HepG2 (cell line): ENCODE data around the gene MIF4GD. TPM values are rescaled to one million over a fixed set of nuclear protein-coding genes. Genes with fewer than 3 reads are reported as not detected.
A peak's percentile ranks its signal among the peaks of the same experiment; 100 is the strongest.

Experiments used
- GZF1 ChIP-seq: sonication (generic); formaldehyde crosslinking; IDR thresholded peaks from 2 replicates; pipeline ENCODE4 v1.5.1; 2020; ENCODE audit warnings: mild to moderate bottlenecking, missing genetic modification reagents
- LRRFIP1 ChIP-seq: sonication (generic); formaldehyde crosslinking; conservative IDR thresholded peaks from 2 replicates; pipeline ENCODE4 v1.4.0; 2020; ENCODE audit warnings: missing genetic modification reagents
- MATR3 ChIP-seq: sonication (generic); formaldehyde crosslinking; IDR thresholded peaks from 2 replicates; pipeline ENCODE4 v1.4.0; 2020; ENCODE audit warnings: missing genetic modification reagents
- MXD4 ChIP-seq: IDR thresholded peaks from 2 replicates; pipeline ENCODE4 v1.6.1; 2016; ENCODE audit warnings: mild to moderate bottlenecking, missing biosample characterization, missing genetic modification reagents
- NAIF1 ChIP-seq: sonication (generic); formaldehyde crosslinking; IDR thresholded peaks from 2 replicates; pipeline ENCODE4 v1.5.0; 2020; ENCODE audit warnings: mild to moderate bottlenecking, missing genetic modification reagents, borderline replicate concordance
- NFE2L2 ChIP-seq: fragments of 150-350 bp; IDR thresholded peaks from 2 replicates; pipeline ENCODE4 v1.6.1; 2014; ENCODE audit warnings: low read length
- PCBP1 ChIP-seq: fragments of 200-400 bp; formaldehyde crosslinking; IDR thresholded peaks from 2 replicates; pipeline ENCODE4 v1.6.1; 2017; ENCODE audit warnings: mild to moderate bottlenecking, low read depth, low read length, borderline replicate concordance
- RFX1 ChIP-seq: fragments of 450-650 bp; IDR thresholded peaks from 2 replicates; pipeline ENCODE4 v1.6.1; 2017
- SAFB2 ChIP-seq: sonication (generic); formaldehyde crosslinking; IDR thresholded peaks from 2 replicates; pipeline ENCODE4 v1.5.1; 2020; ENCODE audit warnings: missing genetic modification reagents, low read depth, mild to moderate bottlenecking, borderline replicate concordance
- SATB2 ChIP-seq: sonication (generic); formaldehyde crosslinking; IDR thresholded peaks from 2 replicates; pipeline ENCODE4 v1.5.0; 2020; ENCODE audit warnings: missing genetic modification reagents
- THYN1 ChIP-seq: sonication (generic); formaldehyde crosslinking; IDR thresholded peaks from 2 replicates; pipeline ENCODE4 v1.8.1; 2023; ENCODE audit warnings: low read depth, mild to moderate bottlenecking, moderate library complexity, missing genetic modification reagents, borderline replicate concordance
- TMF1 ChIP-seq: sonication (generic); formaldehyde crosslinking; IDR thresholded peaks from 2 replicates; pipeline ENCODE4 v1.8.1; 2022; ENCODE audit warnings: low read depth, missing genetic modification reagents
- ZKSCAN8 ChIP-seq: IDR thresholded peaks from 2 replicates; pipeline ENCODE4 v1.6.1; 2016; ENCODE audit warnings: borderline replicate concordance, missing genetic modification reagents, missing compliant biosample characterization
- ZNF101 ChIP-seq: sonication (generic); formaldehyde crosslinking; IDR thresholded peaks from 2 replicates; pipeline ENCODE4 v1.4.0; 2020; ENCODE audit warnings: mild to moderate bottlenecking, low read depth, missing genetic modification reagents, borderline replicate concordance
- ZNF264 ChIP-seq: sonication (generic); formaldehyde crosslinking; IDR thresholded peaks from 2 replicates; pipeline ENCODE4 v1.4.0; 2020; ENCODE audit warnings: missing genetic modification reagents
- ZNF292 ChIP-seq: sonication (generic); formaldehyde crosslinking; IDR thresholded peaks from 2 replicates; pipeline ENCODE4 v1.8.1; 2022; ENCODE audit warnings: mild to moderate bottlenecking, low read depth, missing genetic modification reagents, borderline replicate concordance
- ZNF441 ChIP-seq: sonication (generic); formaldehyde crosslinking; IDR thresholded peaks from 2 replicates; pipeline ENCODE4 v1.7.0; 2021; ENCODE audit warnings: missing genetic modification reagents, borderline replicate concordance
- ZNF724P ChIP-seq: sonication (generic); formaldehyde crosslinking; IDR thresholded peaks from 2 replicates; pipeline ENCODE4 v1.8.0; 2022; ENCODE audit warnings: missing genetic modification reagents, borderline replicate concordance
- ZNF749 ChIP-seq: sonication (generic); formaldehyde crosslinking; IDR thresholded peaks from 2 replicates; pipeline ENCODE4 v1.8.0; 2022; ENCODE audit warnings: mild to moderate bottlenecking, missing genetic modification reagents, moderate library complexity, borderline replicate concordance
- ZNF761 ChIP-seq: sonication (generic); formaldehyde crosslinking; conservative IDR thresholded peaks from 2 replicates; pipeline ENCODE4 v1.4.0; 2020; ENCODE audit warnings: mild to moderate bottlenecking, missing genetic modification reagents
- ZXDC ChIP-seq: sonication (generic); formaldehyde crosslinking; IDR thresholded peaks from 2 replicates; pipeline ENCODE4 v1.5.0; 2020; ENCODE audit warnings: mild to moderate bottlenecking, missing genetic modification reagents
- polyA plus RNA-seq, 8 experiments: library from polyadenylated mRNA; depleted of rRNA in 3 of 8; stranded (reverse) in 7 of 8; unstranded in 1 of 8; fragments of >200 nt; fragmentation: Illumina TruSeq in 4 of 8; extraction: Trizol in 4 of 8; gene quantifications; 2 replicates each; pipeline versions ENCODE4 v1.2.1 to v1.2.3, GENCODE V29; 2011 to 2016; ENCODE audit warnings: low read depth in 4 of 8, missing spikeins in 1 of 8, mixed read lengths in 1 of 8; ENCODE audit not compliant: insufficient read depth in 1 of 8
- total RNA-seq, 5 experiments: library from RNA; depleted of rRNA; stranded (reverse); fragments of >200 nt; fragmentation: Illumina TruSeq; extraction: Trizol; gene quantifications; 2 replicates each; pipeline ENCODE4 v1.2.3, GENCODE V29; 2016; ENCODE audit warnings: low read depth in 1 of 5
- TF ChIP-seq, protein P1 (sequence below): sonication (generic); formaldehyde crosslinking; IDR thresholded peaks from 2 replicates; pipeline ENCODE4 v1.8.1; 2023; ENCODE audit warnings: mild to moderate bottlenecking, missing genetic modification reagents

Gene MIF4GD
- total and polyA plus RNA-seq, 2 of the 13 experiments (the other 11 are each of a cell fraction or from before 2014, with no cell fraction given), result 14.0 to 28.0 TPM

- TF ChIP-seq RFX1 (no peak), ZNF264 (no peak), MXD4 (CRISPR knock-in tag) (peak; percentile 62; the same call in 1 of the 2 replicates), TMF1 (no peak), MATR3 (CRISPR knock-in tag) (no peak), GZF1 (CRISPR knock-in tag) (no peak), ZNF292 (CRISPR knock-in tag) (no peak), ZNF441 (no peak), ZKSCAN8 (CRISPR knock-in tag) (no peak), LRRFIP1 (no peak), ZNF101 (peak; percentile 57; the same call in 1 of the 2 replicates), ZXDC (no peak), NFE2L2 (no peak), ZNF749 (CRISPR knock-in tag) (no peak; the same call in 1 of the 2 replicates), ZNF761 (CRISPR knock-in tag) (peak; percentile 72; the same call in 1 of the 2 replicates), PCBP1 (0 out of 2 replicates have a peak, but pooled peaks have one; percentile 53), THYN1 (CRISPR knock-in tag) (no peak), SATB2 (CRISPR knock-in tag) (no peak), ZNF724P (CRISPR knock-in tag) (peak; percentile 63), SAFB2 (CRISPR knock-in tag) (no peak), NAIF1 (CRISPR knock-in tag) (no peak)
- TF ChIP-seq, protein P1, sequence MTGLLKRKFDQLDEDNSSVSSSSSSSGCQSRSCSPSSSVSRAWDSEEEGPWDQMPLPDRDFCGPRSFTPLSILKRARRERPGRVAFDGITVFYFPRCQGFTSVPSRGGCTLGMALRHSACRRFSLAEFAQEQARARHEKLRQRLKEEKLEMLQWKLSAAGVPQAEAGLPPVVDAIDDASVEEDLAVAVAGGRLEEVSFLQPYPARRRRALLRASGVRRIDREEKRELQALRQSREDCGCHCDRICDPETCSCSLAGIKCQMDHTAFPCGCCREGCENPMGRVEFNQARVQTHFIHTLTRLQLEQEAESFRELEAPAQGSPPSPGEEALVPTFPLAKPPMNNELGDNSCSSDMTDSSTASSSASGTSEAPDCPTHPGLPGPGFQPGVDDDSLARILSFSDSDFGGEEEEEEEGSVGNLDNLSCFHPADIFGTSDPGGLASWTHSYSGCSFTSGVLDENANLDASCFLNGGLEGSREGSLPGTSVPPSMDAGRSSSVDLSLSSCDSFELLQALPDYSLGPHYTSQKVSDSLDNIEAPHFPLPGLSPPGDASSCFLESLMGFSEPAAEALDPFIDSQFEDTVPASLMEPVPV (CRISPR knock-in tag), result peak; percentile 80; the same call in 1 of the 2 replicates
These were observed 363 bp upstream of the MIF4GD start (continued) for GRCh38 chr17:75271233-75271954.
